Spinal cord (tissue), 10 donors: Measurements from ENCODE around the gene KRTAP3-3. TPM values are rescaled to one million over a fixed set of nuclear protein-coding genes. Genes with fewer than 3 reads are reported as not detected.
"Not testable (repeated sequence)": the region's sequence is repeated elsewhere in the genome, so short reads cannot be mapped to it uniquely, and the experiment has no call there.

Experiments
- DNase-seq, 6 donors: peaks; one replicate each; pipeline versions ENCODE4 v3.0.0 to v3.0.0-alpha.2; 2013 to 2015; ENCODE audit warnings: low spot score in 6 of 6, low read depth in 4 of 6
- H3K27ac ChIP-seq: one replicate; pipeline ENCODE4 v1.5.1; 2013; ENCODE audit warnings: low read depth, low read length, control low read depth
- H3K27me3 ChIP-seq: one replicate; pipeline ENCODE4 v1.6.1; 2013; ENCODE audit warnings: low read length; ENCODE audit not compliant: control insufficient read depth, insufficient read depth
- H3K36me3 ChIP-seq: one replicate; pipeline ENCODE4 v1.6.1; 2013; ENCODE audit warnings: low read length; ENCODE audit not compliant: control insufficient read depth, insufficient read depth
- H3K4me1 ChIP-seq: one replicate; pipeline ENCODE4 v1.6.1; 2013; ENCODE audit warnings: low read length; ENCODE audit not compliant: control insufficient read depth, insufficient read depth
- H3K4me3 ChIP-seq: one replicate; pipeline ENCODE4 v1.5.1; 2013; ENCODE audit warnings: low read depth, low read length, control low read depth
- H3K9me3 ChIP-seq: one replicate; pipeline ENCODE4 v1.6.1; 2013; ENCODE audit warnings: low read length; ENCODE audit not compliant: control insufficient read depth, insufficient read depth
- WGBS: methylation state at CpG from one replicate; pipeline ENCODE4 v1.1.5; 2013; ENCODE audit warnings: missing lambda C conversion rate; ENCODE audit not compliant: insufficient coverage; 5-methylcytosine and 5-hydroxymethylcytosine counted together
- polyA plus RNA-seq, 2 donors: library from polyadenylated mRNA; unstranded; fragments of 120-200 nt; gene quantifications; one replicate each; pipeline ENCODE4 v1.2.1, GENCODE V29; 2013; ENCODE audit not compliant: insufficient read length in 2 of 2
- total RNA-seq, 2 donors: library from RNA; depleted of rRNA in 1 of 2; stranded (reverse); fragments of 120-200 nt in 1 of 2; fragments of >200 nt in 1 of 2; gene quantifications; one replicate each; pipeline versions ENCODE4 v1.2.3 to v1.2.4, GENCODE V29; 2013 to 2014
- donor health status: healthy.

KRTAP3-3 gene
- total and polyA plus RNA-seq, 4 donors, result not detected

DNA sequence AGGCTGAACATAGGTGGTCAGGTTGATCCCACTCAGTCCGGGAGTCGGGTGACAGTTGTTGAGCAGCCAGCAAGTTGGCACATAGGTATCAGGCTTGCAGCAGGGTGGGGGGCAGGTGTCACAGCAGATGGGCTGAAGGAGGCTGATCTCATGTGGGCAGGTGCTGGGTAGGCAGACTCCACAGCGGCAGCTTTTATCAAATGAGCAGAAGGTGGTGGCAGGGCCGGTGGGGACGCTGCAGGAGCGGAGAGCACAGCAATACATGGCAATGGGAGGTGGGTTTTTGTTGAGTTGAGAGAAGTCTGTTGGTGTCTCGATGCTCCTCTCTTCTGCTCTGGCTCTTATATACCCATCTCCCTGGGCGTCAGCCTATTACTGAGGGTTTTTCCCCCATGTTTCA lies 14.8 kb upstream of the KRTAP3-3 start, which contains the start of gene KRTAP3-1:
Gene KRTAP3-1 (minus strand): TSS at position 318 of the 400 bp plus-strand sequence. CDS start 54 bp downstream, at position 264.
- H3K4me1 ChIP-seq, result no peaks in the 10 kb centered on the region
- no peaks in the 10 kb centered on the region for H3K27me3 ChIP-seq
- H3K27ac ChIP-seq, result no peak within 1 kb of the TSS
- no peak within 1 kb of the TSS for H3K4me3 ChIP-seq
- H3K36me3 ChIP-seq, result no peaks in the 10 kb centered on the region
- H3K9me3 ChIP-seq, result no peaks in the 10 kb centered on the region
- WGBS, result 81% methylated on average over 6 of the region's 8 CpGs
- no peak for DNase-seq

DNA sequence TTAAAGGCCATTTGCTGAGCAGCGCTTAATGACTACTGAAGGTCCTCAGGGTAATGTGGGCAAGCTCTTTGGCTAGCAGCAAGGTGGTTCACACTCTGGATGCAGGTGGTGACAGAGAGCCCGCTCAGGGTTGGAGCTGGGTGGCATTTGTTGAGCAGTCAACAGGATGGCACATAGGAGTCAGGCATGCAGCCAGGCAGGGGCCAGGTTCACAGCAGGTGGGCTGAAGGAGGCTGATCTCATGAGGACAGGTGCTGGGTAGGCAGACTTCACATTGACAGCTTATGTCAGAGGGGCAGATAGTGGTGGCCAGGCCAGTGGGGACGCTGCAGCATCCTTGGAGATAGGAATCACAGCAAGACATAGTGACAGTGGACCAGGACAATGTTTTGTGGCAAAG lies 10.4 kb upstream of the KRTAP3-3 start:
- no peaks in the 10 kb centered on the region for H3K36me3 ChIP-seq
- no peak overlapping the region for H3K27ac ChIP-seq
- H3K9me3 ChIP-seq, result no peaks in the 10 kb centered on the region
- no peaks in the 10 kb centered on the region for H3K27me3 ChIP-seq
- WGBS, result 88% methylated on average over 3 of the region's 3 CpGs
- no peak for DNase-seq
- no peaks in the 10 kb centered on the region for H3K4me1 ChIP-seq
- no peak overlapping the region for H3K4me3 ChIP-seq

DNA sequence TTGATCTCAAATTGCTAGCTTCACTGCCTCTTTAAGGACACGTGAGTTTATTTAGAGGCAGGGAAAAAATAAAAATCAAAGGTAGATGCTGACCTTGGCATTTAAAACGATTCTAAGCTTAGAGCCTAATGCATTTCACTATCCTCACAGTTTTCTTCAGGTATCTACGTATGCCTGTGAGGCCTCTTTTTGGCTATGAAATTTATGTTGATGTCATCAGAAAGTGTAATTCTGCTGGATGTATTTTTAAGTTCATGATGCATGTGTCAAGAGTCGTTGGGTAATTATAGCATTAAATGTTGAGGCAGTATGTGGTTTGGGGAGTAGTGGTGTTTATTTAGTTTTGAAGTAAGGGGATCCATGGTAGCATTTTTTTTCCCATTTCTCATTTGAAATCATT lies 10.0 kb upstream of the KRTAP3-3 start:
- H3K27ac ChIP-seq, result no peak overlapping the region
- DNase-seq, result no peak
- 100% methylated on average over 3 of the region's 4 CpGs for WGBS
- H3K27me3 ChIP-seq, result no peaks in the 10 kb centered on the region
- H3K36me3 ChIP-seq, result no peaks in the 10 kb centered on the region
- H3K4me1 ChIP-seq, result no peaks in the 10 kb centered on the region
- H3K9me3 ChIP-seq, result no peaks in the 10 kb centered on the region
- no peak overlapping the region for H3K4me3 ChIP-seq

DNA sequence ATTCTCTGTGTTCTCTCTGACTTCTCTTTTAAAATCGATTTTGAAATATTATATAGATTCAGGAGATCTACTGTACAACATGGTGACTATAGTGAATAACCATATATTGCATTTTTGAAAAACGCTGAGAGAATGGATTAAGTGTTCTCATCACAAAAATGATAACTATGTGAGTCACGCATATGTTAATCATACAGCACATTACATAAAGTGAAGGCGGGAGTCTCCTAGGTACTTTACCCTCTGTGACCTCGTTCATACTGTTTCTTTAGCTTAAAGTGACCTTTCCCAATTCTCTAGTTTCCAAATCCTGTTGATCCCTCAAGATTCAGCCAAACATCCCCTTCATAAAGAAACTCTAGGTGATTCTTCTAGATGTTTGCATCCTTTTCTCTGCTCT lies 8.8 kb upstream of the KRTAP3-3 start:
- Histone ChIP-seq H3K36me3 (no peaks in the 10 kb centered on the region), H3K27me3 (no peaks in the 10 kb centered on the region), H3K4me3 (no peak overlapping the region), H3K9me3 (no peaks in the 10 kb centered on the region), H3K4me1 (no peaks in the 10 kb centered on the region), H3K27ac (no peak overlapping the region)
- DNase-seq, result no peak
- 64% methylated on average over 3 of the region's 5 CpGs for WGBS

DNA sequence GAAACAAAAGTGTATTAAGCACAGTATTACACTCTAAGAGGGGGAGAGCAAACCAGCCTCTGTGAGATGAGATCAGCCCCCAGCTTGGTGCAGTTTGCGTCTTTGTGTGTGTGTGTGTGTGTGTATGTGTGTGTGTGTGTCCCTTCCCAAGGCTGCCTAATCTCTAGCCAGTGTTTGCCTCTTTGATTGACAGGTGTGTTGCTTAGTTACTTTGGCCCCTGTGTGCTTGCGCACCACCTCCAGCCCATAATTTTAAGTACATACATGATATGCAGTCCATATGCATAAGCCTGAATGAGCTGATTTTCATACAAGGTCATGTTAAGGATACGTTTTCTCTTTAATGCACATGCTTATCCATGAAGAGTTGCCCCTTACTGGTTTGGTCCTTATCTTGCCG lies 7.8 kb upstream of the KRTAP3-3 start:
- H3K9me3 ChIP-seq, result no peaks in the 10 kb centered on the region
- no peaks in the 10 kb centered on the region for H3K4me1 ChIP-seq
- H3K27me3 ChIP-seq, result no peaks in the 10 kb centered on the region
- H3K4me3 ChIP-seq, result no peak overlapping the region
- 90% methylated on average over 2 of the region's 4 CpGs for WGBS
- no peak overlapping the region for H3K27ac ChIP-seq
- DNase-seq, result no peak
- no peaks in the 10 kb centered on the region for H3K36me3 ChIP-seq

DNA sequence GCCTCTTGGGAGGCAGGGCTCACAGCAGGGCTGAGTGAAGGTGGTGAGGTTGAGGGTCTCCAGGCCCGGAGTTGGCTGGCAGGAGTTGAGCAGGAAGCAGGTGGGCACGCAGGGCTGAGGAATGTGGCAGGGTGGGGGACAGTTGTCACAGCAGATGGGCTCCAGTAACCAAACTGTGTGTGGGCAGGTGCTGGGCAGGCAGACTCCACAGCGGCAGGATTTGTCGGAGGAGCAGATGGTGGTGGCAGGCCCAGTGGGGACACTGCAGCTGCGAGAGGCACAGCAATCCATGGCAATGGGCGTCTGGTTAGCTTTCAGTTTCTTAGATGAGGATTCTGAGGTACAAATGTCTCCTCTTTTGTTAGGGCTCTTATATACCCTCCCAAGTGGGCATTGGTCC lies 5.6 kb upstream of the KRTAP3-3 start, which contains the start of gene KRTAP3-2:
Gene KRTAP3-2 (minus strand): TSS at position 344 of the 400 bp plus-strand sequence. CDS start 53 bp downstream, at position 291.
- 63% methylated on average over 5 of the region's 6 CpGs for WGBS
- not testable (repeated sequence) for H3K36me3 ChIP-seq, H3K27ac ChIP-seq, DNase-seq, H3K27me3 ChIP-seq, H3K4me3 ChIP-seq, H3K9me3 ChIP-seq, H3K4me1 ChIP-seq

DNA sequence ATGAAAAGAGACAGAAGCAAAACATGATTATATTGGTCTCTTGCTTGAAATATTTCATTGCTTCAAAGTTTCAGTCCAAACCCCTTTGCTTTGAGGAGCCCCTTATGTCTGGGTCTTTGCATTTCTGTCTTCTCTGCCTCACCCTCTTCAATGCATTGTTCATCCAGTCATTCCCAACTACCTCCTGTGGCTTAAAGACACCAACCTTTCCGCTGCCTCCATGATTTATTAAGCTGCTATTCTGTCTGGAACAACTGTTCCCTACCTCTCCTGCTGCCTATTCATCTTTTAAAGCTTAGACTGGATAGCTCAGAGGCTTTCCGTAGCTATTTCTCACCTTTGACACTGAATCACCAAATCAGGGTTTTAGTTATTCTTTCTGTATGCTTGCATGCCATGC lies 3.4 kb upstream of the KRTAP3-3 start:
- Histone ChIP-seq H3K36me3 (no peaks in the 10 kb centered on the region), H3K27ac (no peak overlapping the region), H3K4me3 (no peak overlapping the region), H3K4me1 (no peaks in the 10 kb centered on the region), H3K27me3 (no peaks in the 10 kb centered on the region), H3K9me3 (no peaks in the 10 kb centered on the region)
- 3% methylated on average over 2 of the region's 2 CpGs for WGBS
- DNase-seq, result no peak

DNA sequence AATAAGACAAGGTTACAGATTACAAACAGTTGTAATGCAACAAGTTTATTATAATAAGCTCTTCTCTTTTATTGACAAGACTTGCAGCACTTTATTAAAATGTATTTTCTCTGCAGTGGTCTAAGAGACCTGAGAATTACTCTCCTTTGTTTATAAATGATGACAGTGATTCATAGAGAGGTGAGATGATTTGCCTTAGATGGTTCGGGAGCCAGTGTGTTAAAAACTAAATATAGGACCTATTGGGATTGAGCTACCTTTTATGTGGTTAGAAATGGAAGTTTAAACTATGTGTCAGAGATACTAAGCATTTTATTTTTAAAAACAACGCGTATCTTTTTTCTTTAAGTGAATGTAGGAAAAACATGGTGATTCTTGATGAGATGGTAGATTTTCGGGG lies 2.9 kb upstream of the KRTAP3-3 start:
- no CpG with 5 or more reads among the region's 4 CpGs for WGBS
- no peaks in the 10 kb centered on the region for H3K9me3 ChIP-seq
- no peak overlapping the region for H3K4me3 ChIP-seq
- H3K36me3 ChIP-seq, result no peaks in the 10 kb centered on the region
- H3K27me3 ChIP-seq, result no peaks in the 10 kb centered on the region
- no peak for DNase-seq
- no peaks in the 10 kb centered on the region for H3K4me1 ChIP-seq
- no peak overlapping the region for H3K27ac ChIP-seq

DNA sequence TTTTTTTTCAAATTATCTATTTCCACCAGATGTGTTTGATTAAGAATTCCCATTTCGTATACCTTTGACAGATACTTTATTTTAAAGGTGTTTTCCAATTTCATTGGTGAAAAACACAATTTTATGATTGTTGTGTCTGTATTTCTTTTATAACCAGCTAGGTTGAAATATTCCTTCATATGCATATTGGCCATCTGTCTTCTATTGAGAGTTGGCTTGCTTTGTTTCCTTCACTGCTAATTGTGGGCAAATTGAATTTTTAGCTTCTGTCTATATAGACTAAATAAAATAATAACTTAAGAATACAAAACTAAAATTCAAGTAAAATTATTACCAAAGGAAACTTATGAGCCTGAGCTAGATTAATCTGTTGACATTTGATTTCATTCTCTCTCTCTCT lies 1.2 kb upstream of the KRTAP3-3 start:
- no peaks in the 10 kb centered on the region for H3K9me3 ChIP-seq
- no peaks in the 10 kb centered on the region for H3K36me3 ChIP-seq
- H3K4me1 ChIP-seq, result no peaks in the 10 kb centered on the region
- H3K4me3 ChIP-seq, result no peak overlapping the region
- no peaks in the 10 kb centered on the region for H3K27me3 ChIP-seq
- WGBS, result no CpG with 5 or more reads among the region's 1 CpG
- H3K27ac ChIP-seq, result no peak overlapping the region
- DNase-seq, result peak in 1 of 6 donors; percentile 36

DNA sequence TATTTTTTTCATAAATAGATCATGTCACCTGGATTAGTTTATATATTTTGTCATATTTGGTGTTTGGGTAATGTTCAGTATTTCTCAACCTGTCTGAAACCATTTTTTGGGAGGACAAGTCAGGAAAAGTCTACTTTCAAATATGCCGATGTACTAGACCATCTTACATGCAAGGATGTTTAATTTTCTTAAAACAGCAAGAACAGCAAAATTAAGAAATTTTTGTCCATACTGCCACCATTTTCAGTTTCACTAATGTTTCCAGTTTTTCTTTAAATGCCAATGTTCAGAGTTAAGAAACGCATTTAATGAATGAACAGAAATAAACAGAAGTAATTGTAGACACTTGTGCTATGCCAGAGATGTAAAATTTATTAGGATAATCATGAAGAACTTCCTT lies 880 bp downstream of the KRTAP3-3 start:
- Histone ChIP-seq H3K4me3 (no peak overlapping the region), H3K27ac (no peak overlapping the region), H3K9me3 (no peaks in the 10 kb centered on the region), H3K27me3 (no peaks in the 10 kb centered on the region), H3K36me3 (no peaks in the 10 kb centered on the region), H3K4me1 (no peaks in the 10 kb centered on the region)
- WGBS, result 100% methylated on average over 1 of the region's 2 CpGs
- DNase-seq, result no peak
